Measurements from ENCODE around the gene DYNLT2.

The DYNLT2 gene

GRCh38 chr6:169751242-169752073, at the start of gene DYNLT2, which contains the start of gene ERMARD:
Gene DYNLT2, minus strand, starts transcription at chr6:169751572. Its CDS starts 114 bp downstream, at chr6:169751458.
Gene ERMARD, plus strand, starts transcription at chr6:169751622. Its CDS starts 36 bp downstream, at chr6:169751658.
- DNase-seq: peak; percentile 95

GRCh38 chr6:169800668-169801395, 49.5 kb upstream of the DYNLT2 start:
- DNase-seq: peak; percentile 38

- DNase-seq: no peak
Measured at GRCh38 chr6:169800116-169800667, 48.8 kb upstream of the DYNLT2 start.

- DNase-seq: no peak
Measured at GRCh38 chr6:169799474-169799926, 48.1 kb upstream of the DYNLT2 start.

- no peak for DNase-seq
Measured at GRCh38 chr6:169798764-169799473, 47.5 kb upstream of the DYNLT2 start.

- DNase-seq: no peak
Measured at GRCh38 chr6:169795196-169795595, 43.8 kb upstream of the DYNLT2 start.

GRCh38 chr6:169794317-169795055, 43.1 kb upstream of the DYNLT2 start:
- DNase-seq: no peak

- DNase-seq: no peak
Measured at GRCh38 chr6:169793408-169793807, 42.0 kb upstream of the DYNLT2 start.

- no peak for DNase-seq
Measured at GRCh38 chr6:169792306-169793015, 41.1 kb upstream of the DYNLT2 start.

- no peak for DNase-seq
Measured at GRCh38 chr6:169791721-169792131, 40.4 kb upstream of the DYNLT2 start.

GRCh38 chr6:169789944-169790927, 38.9 kb upstream of the DYNLT2 start:
- peak; percentile 67 for DNase-seq

- peak; percentile 8 for DNase-seq
Measured at GRCh38 chr6:169789146-169789943, 38.0 kb upstream of the DYNLT2 start.

GRCh38 chr6:169788809-169789145, 37.4 kb upstream of the DYNLT2 start:
- no peak for DNase-seq

GRCh38 chr6:169787797-169788196, 36.4 kb upstream of the DYNLT2 start:
- no peak for DNase-seq

- no peak for DNase-seq
Measured at GRCh38 chr6:169786349-169786748, 35.0 kb upstream of the DYNLT2 start.

- DNase-seq: no peak
Measured at GRCh38 chr6:169785566-169785965, 34.2 kb upstream of the DYNLT2 start.

GRCh38 chr6:169784821-169785340, 33.5 kb upstream of the DYNLT2 start:
- no peak for DNase-seq

GRCh38 chr6:169783971-169784820, 32.8 kb upstream of the DYNLT2 start:
- DNase-seq: no peak
